Stomach (tissue), 9 donors: ENCODE data around the gene ARHGAP24. TPM values are rescaled to one million over a fixed set of nuclear protein-coding genes. Genes with fewer than 3 reads are reported as not detected.

Experiments used
- DNase-seq, 2 donors: peaks; one replicate each; pipeline versions ENCODE4 v3.0.0 to v3.0.0-alpha.2; 2013 to 2019
- H3K27ac ChIP-seq, 5 donors: fragments of 200-600 bp in 4 of 5; sonication (generic) in 4 of 5; one replicate each; pipeline ENCODE4 v1.5.1; 2013 to 2019; ENCODE audit warnings: mild to moderate bottlenecking in 1 of 5, moderate library complexity in 1 of 5
- H3K27me3 ChIP-seq, 3 donors: fragments of 200-600 bp; sonication (generic); one replicate each; pipeline ENCODE4 v1.5.1; 2017 to 2019; ENCODE audit warnings: mixed run types in 1 of 3
- H3K36me3 ChIP-seq, 4 donors: fragments of 200-600 bp; sonication (generic); 1 replicate in 3 of 4; 2 replicates in 1 of 4; pipeline ENCODE4 v1.5.1; 2016 to 2019
- H3K4me1 ChIP-seq, 4 donors: fragments of 200-600 bp; sonication (generic); one replicate each; pipeline ENCODE4 v1.5.1; 2016 to 2019
- H3K4me3 ChIP-seq, 4 donors: fragments of 200-600 bp; sonication (generic) in 3 of 4; one replicate each; pipeline ENCODE4 v1.5.1; 2016 to 2019; ENCODE audit warnings: mild to moderate bottlenecking in 1 of 4
- H3K9me3 ChIP-seq, 4 donors: fragments of 200-600 bp; sonication (generic); one replicate each; pipeline ENCODE4 v1.5.1; 2016 to 2019
- EP300 ChIP-seq: sonication (generic); formaldehyde crosslinking; IDR thresholded peaks from one replicate; pipeline ENCODE4 v1.6.1; 2017; ENCODE audit warnings: antibody characterized with exemption
- POLR2A ChIP-seq, 4 donors: fragments of 450-650 bp; IDR thresholded peaks; one replicate each; pipeline ENCODE4 v1.6.1; 2016; ENCODE audit warnings: antibody characterized with exemption in 4 of 4, control low read depth in 2 of 4, mild to moderate bottlenecking in 1 of 4, moderate library complexity in 1 of 4
- POLR2AphosphoS5 ChIP-seq, 3 donors: sonication (generic); formaldehyde crosslinking; IDR thresholded peaks; one replicate each; pipeline ENCODE4 v1.6.1; 2016; ENCODE audit warnings: antibody characterized with exemption in 3 of 3
- WGBS, 5 donors: extraction: QIAGEN DNeasy Blood & Tissue Kit in 3 of 5; methylation state at CpG; one replicate each; pipeline versions ENCODE4 v1.1.5 to v1.1.7; 2013 to 2018; 5-methylcytosine and 5-hydroxymethylcytosine counted together
- intact Hi-C: fragments of 100-400 bp; cut with DNase I; formaldehyde crosslinking; loops from one replicate; pipeline ENCODE4 v1.15.1; 2023; ENCODE audit warnings: low total_unique reads
- polyA plus RNA-seq, 3 donors: library from polyadenylated mRNA; stranded (reverse); fragments of 200-250 nt; gene quantifications; one replicate each; pipeline ENCODE4 v1.2.3, GENCODE V29; 2013
- total RNA-seq, 5 donors: library from RNA; depleted of rRNA; stranded (reverse); fragments of >200 nt; gene quantifications; one replicate each; pipeline versions ENCODE4 v1.1.0 to v1.2.3, GENCODE V29; 2014 to 2016
- TF ChIP-seq, protein P1 (sequence below), 7 experiments: fragments of 450-650 bp in 4 of 7; fragments of 200-600 bp in 3 of 7; sonication (generic) in 3 of 7; IDR thresholded peaks; one replicate each; pipeline ENCODE4 v1.5.1; 2016 to 2019; ENCODE audit warnings: antibody characterized with exemption in 7 of 7, control low read depth in 2 of 7, mild to moderate bottlenecking in 1 of 7
- donor health status: healthy with polysubstance abuse.
- donor health status: Bipolar disorder and iron deficiency.
- donor health status: healthy.

Gene ARHGAP24
- total and polyA plus RNA-seq, 8 donors: 6.4 to 152 (median 33.5) TPM

DNA sequence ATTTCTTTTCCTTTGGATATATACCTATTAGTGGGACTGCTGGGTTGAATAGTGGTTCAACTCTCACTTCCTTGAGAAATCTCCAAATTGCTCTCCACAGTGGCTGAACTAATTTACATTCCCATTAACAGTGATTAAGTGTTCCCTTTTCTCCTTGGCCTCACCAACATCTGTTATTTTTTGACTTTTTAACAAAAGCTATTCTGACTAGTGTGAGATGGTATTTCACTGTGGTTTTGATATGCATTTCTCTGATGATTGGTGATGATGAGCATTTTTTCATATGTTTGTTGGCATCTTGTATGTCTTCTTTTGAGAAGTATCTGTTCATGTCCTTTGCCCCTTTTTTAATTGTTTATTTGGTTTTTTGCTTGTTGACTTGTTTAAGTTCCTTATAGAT is 471.9 kb downstream of the ARHGAP24 start:
- TF ChIP-seq POLR2A (IDR thresholded peaks at IDR 0.05) (no peak), EP300 (no peak), POLR2AphosphoS5 (IDR thresholded peaks at IDR 0.05) (no peak)
- TF ChIP-seq, protein P1, sequence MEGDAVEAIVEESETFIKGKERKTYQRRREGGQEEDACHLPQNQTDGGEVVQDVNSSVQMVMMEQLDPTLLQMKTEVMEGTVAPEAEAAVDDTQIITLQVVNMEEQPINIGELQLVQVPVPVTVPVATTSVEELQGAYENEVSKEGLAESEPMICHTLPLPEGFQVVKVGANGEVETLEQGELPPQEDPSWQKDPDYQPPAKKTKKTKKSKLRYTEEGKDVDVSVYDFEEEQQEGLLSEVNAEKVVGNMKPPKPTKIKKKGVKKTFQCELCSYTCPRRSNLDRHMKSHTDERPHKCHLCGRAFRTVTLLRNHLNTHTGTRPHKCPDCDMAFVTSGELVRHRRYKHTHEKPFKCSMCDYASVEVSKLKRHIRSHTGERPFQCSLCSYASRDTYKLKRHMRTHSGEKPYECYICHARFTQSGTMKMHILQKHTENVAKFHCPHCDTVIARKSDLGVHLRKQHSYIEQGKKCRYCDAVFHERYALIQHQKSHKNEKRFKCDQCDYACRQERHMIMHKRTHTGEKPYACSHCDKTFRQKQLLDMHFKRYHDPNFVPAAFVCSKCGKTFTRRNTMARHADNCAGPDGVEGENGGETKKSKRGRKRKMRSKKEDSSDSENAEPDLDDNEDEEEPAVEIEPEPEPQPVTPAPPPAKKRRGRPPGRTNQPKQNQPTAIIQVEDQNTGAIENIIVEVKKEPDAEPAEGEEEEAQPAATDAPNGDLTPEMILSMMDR (IDR thresholded peaks at IDR 0.05): no peak
- Histone ChIP-seq H3K4me3 (no peak overlapping the region), H3K27ac (no peak overlapping the region), H3K27me3 (no peaks in the 10 kb centered on the region), H3K9me3 (no peaks in the 10 kb centered on the region), H3K4me1 (no peaks in the 10 kb centered on the region), H3K36me3 (peaks cover 0 to 6% (median 2%) of the 10 kb centered on the region in 4 donors)
- DNase-seq: no peak
- intact Hi-C loops: no loop called here

DNA sequence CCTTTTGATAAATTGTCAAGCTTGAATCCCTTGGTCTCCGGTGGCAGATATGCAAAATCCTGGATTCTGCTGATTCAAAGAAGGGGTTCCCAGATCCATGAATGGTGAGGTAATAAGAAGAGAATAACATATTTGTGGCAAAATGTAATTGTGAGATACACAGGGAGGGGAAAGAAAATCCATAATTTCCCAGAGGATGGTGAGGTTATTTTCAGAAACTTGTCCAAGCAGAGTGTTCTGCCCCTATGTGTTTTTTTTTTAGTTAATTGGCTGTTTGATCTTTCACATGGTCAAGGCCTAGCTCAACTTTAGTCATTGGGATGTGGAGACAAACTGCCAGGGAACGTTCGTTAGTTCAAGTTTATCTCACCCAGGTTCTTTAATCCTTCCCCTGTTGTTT is 476.1 kb downstream of the ARHGAP24 start:
- TF ChIP-seq, protein P1 (IDR thresholded peaks at IDR 0.05): no peak
- no peak for TF ChIP-seq EP300
- no peak for TF ChIP-seq POLR2A (IDR thresholded peaks at IDR 0.05)
- no peak for TF ChIP-seq POLR2AphosphoS5 (IDR thresholded peaks at IDR 0.05)
- intact Hi-C loops: no loop called here
- no peak overlapping the region for H3K27ac ChIP-seq
- no peak for DNase-seq
- H3K9me3 ChIP-seq: no peaks in the 10 kb centered on the region
- H3K4me3 ChIP-seq: no peak overlapping the region
- WGBS, 5 donors: 87 to 94% (median 90%) methylated on average over 3 of the region's 3 CpGs
- H3K27me3 ChIP-seq: no peaks in the 10 kb centered on the region
- no peaks in the 10 kb centered on the region for H3K36me3 ChIP-seq
- H3K4me1 ChIP-seq: peaks cover 0 to 17% (median 3%) of the 10 kb centered on the region in 4 donors

DNA sequence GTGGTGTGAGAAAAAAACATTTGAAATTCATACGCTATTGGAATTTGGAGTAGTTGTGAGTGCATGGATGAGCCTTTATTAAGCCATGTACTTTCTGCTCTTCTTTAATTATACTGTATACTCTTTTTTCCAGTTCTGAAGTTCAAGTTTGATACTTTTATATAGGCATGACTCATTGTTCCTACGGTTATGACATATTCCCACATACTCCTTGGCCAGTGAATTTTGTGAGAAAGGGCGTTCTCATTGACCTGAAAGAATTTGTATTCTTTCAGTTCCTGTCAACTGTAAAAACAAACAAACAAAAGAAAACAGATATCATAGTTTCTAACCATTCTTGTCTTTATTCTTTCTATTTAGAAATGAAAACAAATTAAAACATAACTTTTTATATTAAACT is 477.6 kb downstream of the ARHGAP24 start:
- 78 to 85% (median 81%) methylated on average over 3 of the region's 3 CpGs for WGBS, 5 donors
- intact Hi-C loops: no loop called here
- H3K9me3 ChIP-seq: no peaks in the 10 kb centered on the region
- H3K36me3 ChIP-seq: no peaks in the 10 kb centered on the region
- H3K27me3 ChIP-seq: no peaks in the 10 kb centered on the region
- H3K4me1 ChIP-seq: peaks cover 0 to 17% (median 3%) of the 10 kb centered on the region in 4 donors
- TF ChIP-seq POLR2A (IDR thresholded peaks at IDR 0.05): no peak
- TF ChIP-seq EP300: no peak
- TF ChIP-seq, protein P1 (IDR thresholded peaks at IDR 0.05): no peak
- TF ChIP-seq POLR2AphosphoS5 (IDR thresholded peaks at IDR 0.05): no peak
- H3K4me3 ChIP-seq: no peak overlapping the region
- no peak overlapping the region for H3K27ac ChIP-seq
- no peak for DNase-seq

DNA sequence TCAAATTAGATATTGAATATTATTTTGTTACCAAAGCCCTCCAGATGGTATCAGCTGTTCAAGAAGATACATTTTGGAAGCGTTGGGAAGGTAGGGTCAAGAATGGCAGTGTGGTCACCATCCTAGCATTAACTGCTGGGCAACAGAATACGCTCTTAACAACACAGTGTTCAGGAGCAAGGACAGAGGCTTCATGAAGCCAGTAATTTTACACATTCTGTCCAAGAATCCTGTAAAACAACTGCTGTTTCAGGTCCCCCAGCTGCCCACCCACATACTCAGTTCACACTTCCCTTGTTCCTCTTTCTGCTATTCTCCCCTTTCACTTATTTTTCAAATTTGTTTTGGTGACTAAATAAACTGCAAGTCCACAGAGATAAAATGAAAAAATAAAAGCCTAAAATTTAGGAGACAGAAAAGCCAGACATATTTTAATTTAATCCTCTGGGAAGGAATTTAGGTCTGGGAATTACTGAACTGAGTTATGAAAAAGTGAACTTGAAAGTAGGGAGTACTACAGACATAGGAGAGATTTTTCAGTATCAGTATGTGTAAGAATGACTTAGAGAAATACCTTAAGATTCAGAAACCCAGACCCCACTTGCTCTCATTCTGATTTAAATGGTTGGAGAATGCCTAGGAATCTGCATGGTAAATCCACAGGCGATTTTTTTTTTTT is 478.2 kb downstream of the ARHGAP24 start:
- no peaks in the 10 kb centered on the region for H3K9me3 ChIP-seq
- no peaks in the 10 kb centered on the region for H3K36me3 ChIP-seq
- no peak overlapping the region for H3K4me3 ChIP-seq
- TF ChIP-seq POLR2AphosphoS5 (IDR thresholded peaks at IDR 0.05): no peak
- TF ChIP-seq, protein P1 (IDR thresholded peaks at IDR 0.05): no peak
- H3K4me1 ChIP-seq: peaks cover 0 to 17% (median 3%) of the 10 kb centered on the region in 4 donors
- DNase-seq: peak in 1 of 2 donors; percentile 12
- no peak overlapping the region for H3K27ac ChIP-seq
- intact Hi-C loops: no loop called here
- 66 to 76% (median 71%) methylated on average over 3 of the region's 3 CpGs for WGBS, 5 donors
- H3K27me3 ChIP-seq: no peaks in the 10 kb centered on the region
